HG03565 (cell line): ENCODE measurements around the gene DNAH17.
A peak's percentile ranks its signal among the peaks of the same experiment; 100 is the strongest.
"Not testable (repeated sequence)": the region's sequence is repeated elsewhere in the genome, so short reads cannot be mapped to it uniquely, and the experiment has no call there.

Source experiments
- ATAC-seq: cut with Tn5 transposase; IDR thresholded peaks from one replicate; pipeline ENCODE4 v1.9.1; 2021; ENCODE audit warnings: mild to moderate bottlenecking, moderate library complexity; ENCODE audit not compliant: unreplicated experiment

The DNAH17 gene

DNA sequence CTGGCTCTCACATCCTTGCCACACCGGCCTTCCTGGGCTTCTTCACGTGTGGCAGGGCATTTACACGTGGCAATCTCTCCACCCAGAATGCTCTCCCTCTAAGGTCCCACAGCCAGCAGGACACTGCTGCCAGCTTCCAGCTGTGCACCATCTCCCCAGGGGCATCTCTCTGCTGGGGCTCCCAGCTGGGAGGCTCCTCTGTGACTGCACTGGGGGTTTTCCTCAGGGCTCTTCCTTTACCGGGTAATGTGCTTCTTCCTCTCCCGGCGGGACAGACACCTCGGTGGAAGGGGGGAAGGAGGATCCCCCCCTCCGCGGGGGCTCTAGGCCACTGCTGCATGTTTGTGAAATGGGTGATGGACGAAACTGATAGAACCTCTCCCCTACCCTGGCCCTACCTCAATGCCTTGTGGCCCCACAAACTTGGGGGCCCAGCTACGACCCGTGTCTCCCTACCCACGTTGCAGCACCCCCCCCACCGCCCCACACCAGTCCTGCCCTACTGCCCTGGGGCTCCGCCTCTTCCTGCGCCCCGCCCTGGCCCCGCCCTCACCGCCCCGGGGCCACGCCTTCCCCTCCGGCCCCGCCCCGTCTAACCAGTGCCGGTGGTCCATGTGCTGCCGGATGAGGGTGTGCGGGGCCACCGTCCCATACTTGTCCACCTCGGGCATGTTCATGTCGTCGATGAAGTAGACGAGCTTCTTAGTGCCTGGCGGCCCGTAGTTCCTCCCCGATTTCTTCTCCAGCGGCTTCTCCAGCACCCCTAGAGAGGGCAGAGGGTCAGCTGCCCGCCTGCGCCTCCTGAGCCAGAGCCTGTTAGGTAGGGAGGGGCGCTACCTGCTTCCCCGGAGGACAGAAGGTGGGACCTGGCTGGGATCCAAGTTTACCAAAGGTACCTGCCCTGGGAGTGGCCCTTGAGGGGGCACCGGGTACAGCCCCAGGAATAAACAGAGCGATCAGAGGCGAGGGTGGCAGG lies 92.6 kb downstream of the DNAH17 start:
- no peak for ATAC-seq

DNA sequence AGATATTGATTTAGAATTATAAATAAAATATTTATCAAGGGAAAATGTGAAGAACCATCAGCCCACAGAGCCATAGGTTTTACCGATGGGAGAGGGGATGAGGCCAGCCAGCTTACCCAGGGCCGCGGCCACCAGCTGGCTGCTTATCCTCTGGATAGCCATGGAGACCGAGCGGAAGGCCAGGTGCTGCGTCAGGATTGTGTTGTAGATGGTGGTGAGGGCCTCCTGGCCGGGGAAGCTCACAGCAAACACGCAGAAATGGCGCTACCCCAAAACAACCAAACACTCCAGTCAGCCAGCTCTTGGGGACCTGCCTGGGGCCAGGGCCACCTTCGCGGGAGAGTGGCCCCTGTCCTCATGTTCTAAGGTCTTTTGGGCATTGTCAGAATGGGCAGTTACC lies 97.8 kb downstream of the DNAH17 start:
- ATAC-seq: no peak

DNA sequence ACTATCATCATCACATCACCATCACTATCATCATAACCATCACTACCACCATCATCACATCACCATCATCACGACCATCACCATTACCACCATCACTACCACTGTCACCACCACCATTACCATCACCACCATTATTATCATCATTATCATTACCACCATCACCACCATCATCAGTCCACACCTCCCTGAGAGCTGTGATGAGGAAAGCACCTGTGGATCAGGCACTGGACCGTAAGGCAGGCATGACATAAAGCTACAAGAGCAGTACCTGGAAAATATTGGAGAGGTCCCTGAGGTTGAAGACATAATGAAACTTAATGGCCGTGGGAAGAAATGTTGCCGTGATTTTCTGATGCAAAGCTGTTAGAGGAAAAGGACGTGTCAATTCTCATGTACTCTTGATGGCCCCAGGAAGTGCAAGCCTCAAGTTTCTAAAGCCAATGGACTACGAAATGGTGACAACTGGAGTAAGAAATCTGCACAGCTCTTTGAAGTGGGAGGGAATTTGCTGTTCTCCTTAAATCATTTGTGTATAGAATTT lies 98.4 kb downstream of the DNAH17 start:
- no peak for ATAC-seq

DNA sequence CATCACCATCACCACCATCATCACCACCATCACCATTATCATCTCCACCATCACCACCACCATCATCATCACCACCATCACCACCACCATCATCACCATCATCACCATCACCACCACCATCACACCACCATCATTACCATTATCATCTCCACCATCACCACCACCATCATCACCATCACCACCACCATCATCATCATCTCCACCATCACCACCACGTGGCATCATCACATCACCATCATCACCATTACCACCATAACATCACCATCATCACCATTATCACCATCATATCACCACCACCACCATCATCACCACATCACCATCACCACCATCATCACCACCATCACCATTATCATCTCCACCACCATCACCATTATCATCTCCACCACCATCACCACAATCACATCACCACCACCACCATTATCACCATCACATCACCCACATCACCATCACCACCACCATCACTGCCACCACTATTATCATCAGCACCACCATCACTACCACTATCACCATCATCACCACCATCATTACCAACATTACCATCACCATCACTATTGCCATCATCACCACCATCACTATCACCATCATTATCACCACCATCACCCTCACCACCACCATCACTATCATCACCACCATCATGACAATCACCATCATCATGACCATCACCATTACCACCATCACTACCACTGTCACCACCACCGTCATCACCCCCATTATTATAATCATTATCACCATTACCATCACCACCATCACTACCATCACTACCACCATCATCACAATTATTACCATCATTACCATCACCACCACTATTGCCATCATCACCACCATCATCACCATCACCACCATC lies 99.1 kb downstream of the DNAH17 start:
- no peak for ATAC-seq

DNA sequence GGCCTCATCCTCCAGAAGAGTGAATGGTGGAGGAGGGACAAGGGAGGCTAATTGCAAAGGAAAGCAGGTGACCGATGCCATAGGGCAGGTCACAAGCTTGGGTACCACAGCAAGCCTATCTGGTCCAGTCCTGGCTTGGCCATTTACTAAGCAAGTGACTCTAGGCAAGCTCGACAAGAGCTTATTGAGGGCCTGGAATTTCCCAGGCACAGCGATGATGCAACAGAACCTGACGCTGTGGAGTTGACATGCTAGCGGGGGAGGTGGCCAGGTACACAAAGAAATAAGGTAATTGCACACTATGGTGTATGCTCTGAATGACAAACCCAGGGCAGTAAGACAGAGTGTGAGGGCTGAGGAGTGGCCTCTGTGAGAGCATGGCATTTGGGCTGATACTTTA lies 100.2 kb downstream of the DNAH17 start:
- no peak for ATAC-seq

DNA sequence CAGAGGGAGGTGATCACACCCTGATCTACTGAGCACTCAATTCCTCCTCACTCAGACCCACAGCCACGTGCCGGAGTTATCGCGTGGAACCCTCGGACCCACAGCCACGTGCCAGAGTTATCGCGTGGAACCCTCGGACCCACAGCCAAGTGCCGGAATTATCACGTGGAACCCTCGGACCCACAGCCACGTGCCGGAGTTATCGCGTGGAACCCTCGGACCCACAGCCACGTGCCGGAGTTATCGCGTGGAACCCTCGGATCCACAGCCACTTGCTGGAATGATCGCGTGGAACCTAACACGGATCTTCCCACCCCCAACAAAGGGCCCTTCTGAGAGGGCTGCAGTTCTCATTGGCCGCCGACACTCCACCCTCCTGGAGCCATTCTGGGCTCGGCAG lies 101.0 kb downstream of the DNAH17 start:
- ATAC-seq: no peak

DNA sequence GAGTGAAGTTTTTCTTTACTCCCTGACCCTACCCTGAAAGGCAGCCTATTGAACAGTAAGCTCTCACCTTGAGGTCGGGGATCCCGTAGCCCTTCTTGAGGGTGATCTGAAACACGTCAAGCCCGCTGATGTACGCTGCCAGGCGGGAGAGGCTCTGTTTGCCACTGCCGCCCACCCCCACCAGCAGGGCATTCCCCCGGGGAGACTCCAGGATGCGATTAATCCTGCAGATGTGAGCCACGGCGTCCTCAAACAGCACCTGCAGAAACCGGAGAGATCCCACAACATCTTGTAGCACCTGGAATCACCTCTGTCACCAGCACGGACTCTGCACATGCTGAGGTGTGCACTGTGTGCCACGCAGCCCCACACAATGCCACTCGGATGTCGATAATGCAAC lies 102.0 kb downstream of the DNAH17 start:
- ATAC-seq: no peak

DNA sequence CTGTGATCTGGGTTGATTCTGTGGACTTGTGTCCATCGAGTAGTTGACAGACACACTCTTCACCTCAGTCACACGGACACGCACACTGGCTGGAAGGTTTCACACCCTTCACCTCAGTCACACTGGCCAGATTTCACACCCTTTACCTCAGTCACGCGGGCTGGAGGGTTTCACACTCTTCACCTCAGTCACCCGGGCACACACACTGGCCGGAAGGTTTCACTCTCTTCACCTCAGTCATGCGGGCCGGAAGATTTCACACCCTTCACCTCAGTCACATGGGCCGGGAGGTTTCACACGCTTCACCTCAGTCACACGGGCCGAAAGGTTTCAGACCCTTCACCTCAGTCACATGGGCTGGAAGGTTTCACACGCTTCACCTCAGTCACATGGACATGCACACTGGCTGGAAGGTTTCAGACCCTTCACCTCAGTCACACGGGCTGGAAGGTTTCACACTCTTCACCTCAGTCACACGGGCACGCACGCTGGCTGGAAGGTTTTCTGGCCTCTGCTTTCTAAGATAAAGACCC lies 102.5 kb downstream of the DNAH17 start:
- ATAC-seq: peak; percentile 47

DNA sequence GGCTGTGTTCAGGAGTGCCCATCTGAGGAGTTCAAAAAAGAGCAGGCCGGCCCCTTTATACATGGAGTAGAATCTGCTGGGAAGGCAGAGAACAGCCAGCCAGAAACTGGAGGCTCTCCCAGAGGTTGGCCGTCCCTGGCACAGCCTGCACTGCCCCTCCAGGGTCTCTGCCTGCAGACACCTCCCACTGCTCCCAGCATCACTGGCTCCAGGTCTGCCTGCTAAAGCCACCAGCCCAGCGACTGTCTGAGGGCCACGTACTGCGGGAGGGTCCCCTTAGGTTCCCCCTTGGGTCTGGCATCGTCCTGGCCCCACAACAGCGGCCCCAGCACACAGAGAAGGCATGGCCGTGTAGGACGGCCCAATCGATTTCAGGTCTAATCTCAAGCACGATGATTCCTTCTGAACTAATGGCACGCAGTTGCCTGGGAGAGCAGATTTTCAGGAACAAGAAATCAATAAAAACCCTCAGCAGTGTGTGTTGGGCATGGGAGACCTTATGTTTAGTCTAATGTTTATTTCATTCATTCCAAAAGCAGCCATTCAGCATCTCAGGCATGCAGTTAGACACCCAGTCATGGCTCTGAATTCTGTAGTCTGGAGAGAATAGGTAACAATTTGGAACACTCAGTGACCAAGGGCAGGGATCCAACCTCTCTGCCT lies 103.1 kb downstream of the DNAH17 start:
- ATAC-seq: no peak

DNA sequence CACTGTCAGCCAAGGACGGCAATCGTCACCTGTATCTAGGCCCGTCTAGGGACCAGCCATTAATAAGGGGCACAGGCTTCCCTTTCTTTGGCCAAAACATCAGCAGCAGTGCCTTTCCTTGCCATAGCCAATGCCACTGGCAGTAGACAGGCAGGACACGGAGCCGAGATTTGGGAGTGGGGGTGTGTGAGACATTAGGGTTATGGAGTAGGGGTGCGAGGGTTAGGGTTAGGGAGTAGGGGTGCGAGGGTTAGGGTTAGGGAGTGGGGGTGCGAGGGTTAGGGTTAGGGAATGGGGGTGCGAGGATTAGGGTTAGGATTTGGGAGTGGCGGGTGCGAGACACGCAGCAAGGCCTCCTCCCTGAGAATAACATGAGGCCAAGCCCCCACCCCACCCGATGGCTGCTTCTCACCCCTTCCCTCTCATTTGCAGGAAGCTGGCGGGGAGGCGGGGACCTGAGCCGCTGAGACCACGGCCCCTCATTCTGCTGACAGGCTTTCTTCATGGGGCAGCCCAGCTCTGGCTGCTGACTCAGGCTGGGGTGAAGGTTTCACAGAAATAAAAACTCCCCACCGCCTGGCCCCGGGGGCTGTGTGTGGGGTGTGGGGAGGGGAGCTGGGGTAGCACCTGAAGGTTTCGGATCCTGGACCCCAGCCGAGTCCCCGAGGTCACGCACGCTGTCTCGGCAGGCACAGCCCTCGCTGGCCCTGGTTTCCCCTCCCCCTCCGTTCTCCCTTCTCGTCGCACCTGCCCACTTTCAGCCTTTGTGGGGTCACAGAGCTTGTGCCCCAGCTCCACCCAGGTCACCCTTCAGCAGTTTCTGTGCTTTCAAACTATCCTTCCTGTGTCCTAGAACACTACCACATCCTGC lies 104.9 kb downstream of the DNAH17 start:
- no peak for ATAC-seq

DNA sequence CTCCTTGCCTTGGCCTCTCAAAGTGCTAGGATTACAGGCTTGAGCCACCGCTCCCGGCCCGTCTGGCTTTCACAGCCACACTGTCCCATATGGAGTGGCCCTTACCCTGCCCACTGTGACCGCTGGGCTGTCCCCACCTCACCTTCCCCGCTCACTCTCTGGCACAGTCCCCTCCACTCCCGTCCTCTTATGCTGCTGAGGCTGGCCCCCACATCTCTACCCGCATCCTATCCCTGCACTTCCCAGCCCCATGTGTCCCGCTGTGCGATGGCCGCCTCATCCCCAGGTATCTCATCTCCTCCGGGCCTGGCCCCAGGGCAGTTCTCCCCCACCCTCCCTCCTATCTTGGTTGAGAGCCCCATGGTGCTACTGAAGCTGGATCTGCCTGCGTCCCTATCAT lies 105.6 kb downstream of the DNAH17 start:
- no peak for ATAC-seq

DNA sequence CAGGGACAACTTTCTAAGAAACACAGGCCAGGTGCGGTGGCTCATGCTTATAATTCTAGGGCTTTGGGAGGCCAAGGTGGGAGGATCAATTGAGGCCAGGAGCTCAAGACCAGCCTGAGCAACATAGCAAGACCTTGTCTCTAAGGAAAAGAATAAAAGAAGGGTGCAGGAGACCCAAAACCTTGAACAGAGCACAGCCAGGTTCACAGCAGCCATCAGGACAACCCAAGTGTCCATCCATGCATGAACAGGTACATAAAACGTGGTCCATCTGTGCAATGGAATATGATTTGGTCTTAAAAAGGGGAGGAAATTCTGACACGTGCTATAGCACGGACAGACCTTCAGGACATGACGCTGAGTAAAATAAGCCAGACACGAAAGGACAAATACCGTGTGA lies 107.8 kb downstream of the DNAH17 start:
- no peak for ATAC-seq

DNA sequence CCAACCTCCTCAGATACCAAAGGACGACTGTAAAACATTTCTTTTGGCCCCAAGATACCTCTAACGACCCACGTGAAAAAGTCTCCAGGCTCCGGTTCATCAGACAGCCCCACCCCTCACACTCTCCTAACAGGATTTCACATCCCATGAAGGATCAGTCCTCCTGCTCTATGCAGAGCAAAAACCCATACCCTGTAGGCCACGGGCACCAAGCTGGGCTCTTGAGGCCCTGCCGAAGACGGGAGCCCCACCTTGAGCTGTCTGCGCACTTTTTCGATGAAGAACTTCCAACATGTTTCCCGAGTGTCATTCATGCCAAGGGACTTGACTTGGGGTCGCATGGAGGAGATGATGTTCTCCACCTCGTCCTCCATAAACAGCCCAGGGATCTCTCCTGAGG lies 108.8 kb downstream of the DNAH17 start:
- ATAC-seq: no peak

DNA sequence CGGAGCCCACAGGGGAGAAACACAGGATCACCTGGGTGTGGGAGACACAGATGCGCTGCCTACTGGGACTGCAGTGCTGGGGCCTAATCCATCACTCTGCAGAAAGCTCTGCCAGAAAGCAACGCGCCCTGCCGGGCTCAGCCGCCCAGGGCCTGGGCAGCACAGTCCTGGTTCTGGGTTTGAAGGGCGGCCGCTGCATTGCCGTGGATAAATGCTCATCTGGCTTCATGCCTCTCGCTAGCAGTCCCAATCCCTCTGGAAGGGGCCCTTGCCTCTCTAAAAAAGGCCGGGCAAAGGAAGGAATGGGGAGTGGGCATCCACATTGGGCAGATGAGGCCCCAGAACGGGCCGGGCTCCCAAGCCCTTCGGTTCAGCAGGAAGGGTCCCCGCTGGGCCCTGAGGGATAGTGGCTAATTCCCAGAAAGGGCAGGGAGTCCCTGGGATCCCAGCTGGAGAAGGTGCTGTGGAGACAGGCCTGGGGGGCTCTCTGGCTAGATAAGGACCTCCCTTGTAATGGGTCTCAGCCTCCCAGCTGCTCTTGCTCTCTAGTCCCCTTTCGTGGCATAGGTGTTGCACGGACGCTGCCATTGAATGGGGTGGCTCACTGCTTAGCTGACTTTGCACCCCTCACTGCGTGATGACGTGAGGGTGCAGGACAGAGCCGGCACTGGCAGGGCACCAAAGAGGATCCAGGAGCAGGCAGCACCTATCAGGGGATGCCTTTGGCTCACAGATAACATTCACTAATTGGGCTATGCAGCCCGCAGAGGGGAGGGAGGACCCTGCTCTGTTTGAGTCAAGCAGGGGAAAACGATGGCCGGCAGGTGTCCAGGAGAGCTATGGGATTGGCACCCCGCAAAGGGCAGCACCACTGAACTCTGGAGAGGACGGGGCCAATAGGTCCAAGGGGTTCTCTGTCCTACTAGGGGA lies 110.1 kb downstream of the DNAH17 start:
- ATAC-seq: no peak

DNA sequence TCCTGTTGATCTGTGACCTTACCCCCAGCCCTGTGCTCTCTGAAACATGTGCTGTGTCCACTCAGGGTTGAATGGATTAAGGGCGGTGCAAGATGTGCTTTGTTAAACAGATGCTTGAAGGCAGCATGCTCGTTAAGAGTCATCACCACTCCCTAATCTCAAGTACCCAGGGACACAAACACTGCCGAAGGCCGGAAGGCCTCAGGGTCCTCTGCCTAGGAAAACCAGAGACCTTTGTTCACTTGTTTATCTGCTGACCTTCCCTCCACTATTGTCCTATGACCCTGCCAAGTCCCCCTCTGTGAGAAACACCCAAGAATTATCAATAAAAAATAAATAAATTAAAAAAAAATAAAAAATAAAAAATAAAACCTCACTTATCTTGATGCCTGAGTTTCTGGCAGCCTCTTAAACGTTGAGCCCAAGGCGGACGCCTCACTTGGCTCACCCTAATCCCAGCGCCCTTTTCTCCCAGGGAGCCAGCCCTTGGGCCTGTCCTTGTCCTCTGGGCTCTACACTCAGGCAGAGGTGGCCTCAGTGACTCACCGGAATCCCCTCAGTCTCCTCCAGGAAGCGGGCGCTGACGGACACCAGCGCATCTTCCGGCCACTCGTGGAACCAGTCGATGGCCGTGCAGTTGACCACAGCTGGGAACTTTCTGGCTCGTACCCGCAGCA lies 110.9 kb downstream of the DNAH17 start:
- not testable (repeated sequence) for ATAC-seq

DNA sequence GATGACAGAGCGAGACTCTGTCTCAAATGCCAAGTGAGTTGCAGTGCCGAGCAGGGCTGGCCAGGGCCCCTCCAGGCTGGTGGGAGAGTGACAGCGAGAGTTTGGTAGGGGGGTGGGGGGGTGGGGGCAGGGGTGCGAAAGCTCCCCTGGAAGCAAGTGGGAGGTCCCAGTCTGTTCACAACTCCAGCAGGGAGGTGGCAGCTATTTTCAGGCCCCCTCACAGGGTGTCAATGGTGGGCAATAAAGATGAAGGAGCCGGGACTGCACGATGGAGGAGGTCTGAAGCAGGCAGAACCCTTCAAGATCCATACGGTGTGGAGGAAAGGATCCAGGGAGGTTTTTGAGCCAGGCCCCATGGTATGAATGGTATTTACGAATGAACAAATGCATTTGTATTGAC lies 115.0 kb downstream of the DNAH17 start:
- no peak for ATAC-seq

DNA sequence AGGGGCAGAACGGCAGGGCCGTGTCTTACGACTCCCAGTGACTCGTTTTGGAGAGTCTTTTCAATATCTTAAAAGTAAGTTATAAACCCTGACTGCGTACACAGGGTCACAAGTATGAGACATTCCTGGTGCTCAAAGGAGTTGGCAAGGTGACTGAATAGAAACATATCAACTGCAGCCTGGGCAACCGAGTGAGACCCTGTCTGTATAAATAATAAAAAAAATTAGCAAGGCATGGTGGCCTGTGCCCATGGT lies 115.5 kb downstream of the DNAH17 start:
- ATAC-seq: no peak

DNA sequence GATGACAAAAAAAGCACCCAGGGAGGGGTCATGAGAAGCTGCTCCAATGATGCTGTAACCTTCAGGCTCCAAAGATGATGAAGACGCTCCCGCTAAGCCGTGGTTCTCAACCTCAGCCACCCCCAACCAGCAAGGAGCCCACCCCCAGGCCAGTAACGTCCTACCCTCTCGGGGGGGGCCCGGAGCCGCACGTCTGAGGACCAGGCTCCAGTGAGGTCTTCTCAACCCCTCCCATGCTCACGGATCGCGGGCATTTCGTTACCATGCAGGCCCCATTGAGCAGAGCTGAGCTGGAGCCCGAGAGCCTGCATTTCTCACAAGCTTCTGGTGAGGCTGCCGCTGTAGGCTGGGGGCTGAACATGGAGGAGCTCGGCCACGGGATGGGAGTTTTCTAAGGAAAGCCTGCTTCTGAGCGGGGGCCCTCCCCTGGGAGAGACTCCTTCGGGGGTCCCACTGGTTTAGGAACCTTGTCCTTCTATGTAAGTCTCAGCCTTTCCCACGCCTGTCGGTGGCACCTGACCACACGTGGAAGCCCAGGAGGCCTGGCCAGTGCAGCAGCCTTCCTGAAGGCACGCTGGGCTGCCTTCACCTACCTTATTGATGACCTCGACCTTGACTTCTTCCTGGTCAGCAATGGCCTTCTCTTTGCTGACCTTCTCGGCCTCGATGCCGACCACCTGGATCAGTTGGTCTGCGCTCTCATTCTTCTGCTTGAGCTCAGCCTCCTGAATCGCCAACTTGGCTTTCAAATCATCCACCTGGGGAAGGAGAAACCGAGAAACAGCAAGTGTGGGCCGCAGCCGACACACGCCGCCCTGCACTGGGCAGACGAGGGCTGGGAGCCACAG lies 116.0 kb downstream of the DNAH17 start:
- no peak for ATAC-seq
